GM12878 (cell line): ENCODE data around the gene CR1. TPM values are rescaled to one million over a fixed set of nuclear protein-coding genes. Genes with fewer than 3 reads are reported as not detected.
A peak's percentile ranks its signal among the peaks of the same experiment; 100 is the strongest.

Experiments used
- ATF2 ChIP-seq: IDR thresholded peaks from 2 replicates; pipeline ENCODE4 v1.6.1; 2012; ENCODE audit warnings: low read length, inconsistent platforms
- CEBPZ ChIP-seq: fragments of 150-350 bp; IDR thresholded peaks from 2 replicates; pipeline ENCODE4 v1.6.1; 2016; ENCODE audit warnings: low read depth, low read length
- CUX1 ChIP-seq: IDR thresholded peaks from 2 replicates; pipeline ENCODE4 v1.6.1; 2012; ENCODE audit warnings: improper control_type of control experiment, low read depth, low read length; ENCODE audit not compliant: insufficient replicate concordance
- EED ChIP-seq: sonication (generic); IDR thresholded peaks from 2 replicates; pipeline ENCODE4 v1.6.1; 2016; ENCODE audit warnings: antibody characterized with exemption, low read depth
- EZH2 ChIP-seq: IDR thresholded peaks from 2 replicates; pipeline ENCODE4 v1.6.1; 2012; ENCODE audit warnings: low read depth, mild to moderate bottlenecking, control low read depth, inconsistent platforms, low read length, borderline replicate concordance; ENCODE audit not compliant: control insufficient read depth
- IRF3 ChIP-seq: fragments of 450-650 bp; IDR thresholded peaks from 2 replicates; pipeline ENCODE4 v1.6.1; 2014; ENCODE audit warnings: mild to moderate bottlenecking
- KDM1A ChIP-seq: fragments of 200-600 bp; sonication (generic); IDR thresholded peaks from 2 replicates; pipeline ENCODE4 v1.6.1; 2016; ENCODE audit warnings: borderline replicate concordance
- MEF2B ChIP-seq: fragments of 450-650 bp; IDR thresholded peaks from 2 replicates; pipeline ENCODE4 v1.6.1; 2018; ENCODE audit warnings: mild to moderate bottlenecking, moderate library complexity; ENCODE audit not compliant: partially characterized antibody, poor library complexity, severe bottlenecking
- NR2F1 ChIP-seq: fragments of 450-650 bp; conservative IDR thresholded peaks from 2 replicates; pipeline ENCODE4 v1.6.1; 2017; ENCODE audit warnings: mild to moderate bottlenecking
- PML ChIP-seq: IDR thresholded peaks from 2 replicates; pipeline ENCODE4 v1.6.1; 2012; ENCODE audit warnings: low read length, inconsistent platforms
- SPI1 ChIP-seq: IDR thresholded peaks from 2 replicates; pipeline ENCODE4 v1.6.1; 2011; ENCODE audit warnings: low read depth, mild to moderate bottlenecking, low read length, moderate library complexity, borderline replicate concordance; ENCODE audit not compliant: insufficient read depth
- ZBTB40 ChIP-seq: fragments of 450-650 bp; IDR thresholded peaks from 2 replicates; pipeline ENCODE4 v1.6.1; 2016; ENCODE audit warnings: mild to moderate bottlenecking, moderate library complexity, borderline replicate concordance
- polyA plus RNA-seq, 11 experiments: library from polyadenylated mRNA; depleted of rRNA in 4 of 11; unstranded in 6 of 11; stranded (reverse) in 5 of 11; fragments of >200 nt; fragmentation: Nextera tagmentation in 4 of 11; fragmentation: Illumina TruSeq in 1 of 11; extraction: Ambion mirVana in 4 of 11; extraction: Trizol in 1 of 11; gene quantifications; 1 replicate in 1 of 11; 2 replicates in 10 of 11; pipeline versions ENCODE4 v1.2.1 to v1.2.3, GENCODE V29; 2011 to 2016; ENCODE audit warnings: inconsistent platforms in 2 of 11, missing spikeins in 2 of 11, low read depth in 1 of 11
- total RNA-seq, 4 experiments: library from RNA; depleted of rRNA in 3 of 4; stranded (reverse); fragments of >200 nt in 3 of 4; fragmentation: Illumina TruSeq in 1 of 4; extraction: Trizol in 1 of 4; gene quantifications; 2 replicates each; pipeline versions ENCODE4 v1.2.1 to v1.2.3, GENCODE V29; 2013 to 2021

The CR1 gene
- total and polyA plus RNA-seq, 10 of the 15 experiments (the other 5 are each of a cell fraction or from before 2014, with no cell fraction given), result 0.30 to 8.0 (median 4.3) TPM

- TF ChIP-seq ZBTB40 (no peak), ATF2 (peak; percentile 20; the same call in 1 of the 2 replicates), MEF2B (no peak), PML (peak; percentile 98), EZH2 (no peak), KDM1A (no peak), SPI1 (no peak), CUX1 (no peak), IRF3 (no peak), EED (peak; percentile 33; the same call in 1 of the 2 replicates), NR2F1 (no peak), CEBPZ (no peak)
Measured at GRCh38 chr1:207454046-207454964, 41.7 kb upstream of the CR1 start, which contains the start of gene CR2 (continued).
